ENCODE results near the gene NFATC4. TPM values are rescaled to one million over a fixed set of nuclear protein-coding genes. Genes with fewer than 3 reads are reported as not detected.

Gene NFATC4
- total and polyA plus RNA-seq, 7 donors, result 10.4 to 120 (median 45.1) TPM

DNA sequence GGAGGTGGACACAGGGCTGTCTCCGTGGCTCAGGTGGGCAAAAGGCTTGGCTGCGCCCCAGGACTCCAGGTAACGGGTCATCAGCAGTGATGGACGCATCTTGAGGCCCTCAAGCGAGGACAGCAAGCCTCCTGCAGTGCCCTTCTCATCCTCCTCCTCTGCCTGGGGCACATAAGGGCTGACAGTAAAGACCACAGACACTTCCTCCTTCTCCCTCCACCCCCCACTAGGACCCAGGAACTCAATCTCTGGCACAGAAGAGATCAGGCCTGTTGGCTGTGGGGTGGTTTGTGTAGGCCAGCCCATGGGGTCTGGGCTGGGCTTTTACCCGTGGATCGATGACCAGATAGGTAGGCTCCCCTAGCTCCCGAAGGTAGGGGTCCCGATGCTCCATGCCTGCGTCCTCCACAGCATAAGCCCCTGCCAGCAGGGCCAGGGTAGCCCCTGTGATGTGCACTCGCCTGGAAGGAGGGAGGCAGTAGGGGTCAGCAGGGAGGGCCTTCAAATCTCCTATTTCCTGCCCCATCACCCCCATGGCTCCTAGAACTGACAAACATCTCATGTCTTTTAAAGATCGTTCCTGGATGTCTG, 38.8 kb upstream of the NFATC4 start:
- intact Hi-C loops (cut with DNase I), result no loop called here
- 90 to 91% methylated on average over 12 of the region's 12 CpGs for WGBS, 2 donors
- H3K4me1 ChIP-seq, result peaks cover 0 to 25% (median 21%) of the 10 kb centered on the region in 4 donors
- DNase-seq, result no peak
- peaks cover 0 to 28% (median 17%) of the 10 kb centered on the region in 3 donors for H3K27me3 ChIP-seq
- H3K36me3 ChIP-seq, result no peaks in the 10 kb centered on the region
- H3K9me3 ChIP-seq, result no peaks in the 10 kb centered on the region
- no peak overlapping the region for H3K27ac ChIP-seq
- TF ChIP-seq POLR2AphosphoS5 (IDR thresholded peaks at IDR 0.05), result no peak
- no peak for TF ChIP-seq POLR2A (IDR thresholded peaks at IDR 0.05)
- TF ChIP-seq, protein P1, sequence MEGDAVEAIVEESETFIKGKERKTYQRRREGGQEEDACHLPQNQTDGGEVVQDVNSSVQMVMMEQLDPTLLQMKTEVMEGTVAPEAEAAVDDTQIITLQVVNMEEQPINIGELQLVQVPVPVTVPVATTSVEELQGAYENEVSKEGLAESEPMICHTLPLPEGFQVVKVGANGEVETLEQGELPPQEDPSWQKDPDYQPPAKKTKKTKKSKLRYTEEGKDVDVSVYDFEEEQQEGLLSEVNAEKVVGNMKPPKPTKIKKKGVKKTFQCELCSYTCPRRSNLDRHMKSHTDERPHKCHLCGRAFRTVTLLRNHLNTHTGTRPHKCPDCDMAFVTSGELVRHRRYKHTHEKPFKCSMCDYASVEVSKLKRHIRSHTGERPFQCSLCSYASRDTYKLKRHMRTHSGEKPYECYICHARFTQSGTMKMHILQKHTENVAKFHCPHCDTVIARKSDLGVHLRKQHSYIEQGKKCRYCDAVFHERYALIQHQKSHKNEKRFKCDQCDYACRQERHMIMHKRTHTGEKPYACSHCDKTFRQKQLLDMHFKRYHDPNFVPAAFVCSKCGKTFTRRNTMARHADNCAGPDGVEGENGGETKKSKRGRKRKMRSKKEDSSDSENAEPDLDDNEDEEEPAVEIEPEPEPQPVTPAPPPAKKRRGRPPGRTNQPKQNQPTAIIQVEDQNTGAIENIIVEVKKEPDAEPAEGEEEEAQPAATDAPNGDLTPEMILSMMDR (IDR thresholded peaks at IDR 0.05), result no peak
- no peak for TF ChIP-seq EP300 (IDR thresholded peaks at IDR 0.05)
- H3K4me3 ChIP-seq, result no peak overlapping the region

DNA sequence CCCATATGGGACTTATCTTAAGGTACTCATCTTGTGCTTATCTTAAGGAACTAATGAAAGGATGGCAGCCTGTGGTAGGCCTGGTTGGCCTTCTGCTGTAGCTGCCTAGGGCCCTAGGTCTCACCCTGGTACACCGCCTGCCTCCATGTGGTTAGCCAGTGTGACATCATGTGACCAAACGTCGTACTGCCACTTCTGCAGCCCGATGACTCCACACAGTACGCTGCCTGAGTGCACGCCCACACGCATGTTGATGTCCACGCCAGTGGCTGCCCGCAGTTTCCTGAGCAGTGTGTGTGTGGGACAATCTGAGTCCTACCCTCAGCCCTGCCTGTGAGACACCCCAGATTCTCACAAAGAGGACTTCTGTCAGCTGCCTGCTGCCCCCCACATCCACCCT, 38.2 kb upstream of the NFATC4 start:
- DNase-seq, result peak; percentile 76
- intact Hi-C loops (cut with DNase I), result loop anchor here (5.0 to 10.0 kb wide), 2 partner anchors 83 to 345 kb away; no protein-coding TSS in a partner anchor

DNA sequence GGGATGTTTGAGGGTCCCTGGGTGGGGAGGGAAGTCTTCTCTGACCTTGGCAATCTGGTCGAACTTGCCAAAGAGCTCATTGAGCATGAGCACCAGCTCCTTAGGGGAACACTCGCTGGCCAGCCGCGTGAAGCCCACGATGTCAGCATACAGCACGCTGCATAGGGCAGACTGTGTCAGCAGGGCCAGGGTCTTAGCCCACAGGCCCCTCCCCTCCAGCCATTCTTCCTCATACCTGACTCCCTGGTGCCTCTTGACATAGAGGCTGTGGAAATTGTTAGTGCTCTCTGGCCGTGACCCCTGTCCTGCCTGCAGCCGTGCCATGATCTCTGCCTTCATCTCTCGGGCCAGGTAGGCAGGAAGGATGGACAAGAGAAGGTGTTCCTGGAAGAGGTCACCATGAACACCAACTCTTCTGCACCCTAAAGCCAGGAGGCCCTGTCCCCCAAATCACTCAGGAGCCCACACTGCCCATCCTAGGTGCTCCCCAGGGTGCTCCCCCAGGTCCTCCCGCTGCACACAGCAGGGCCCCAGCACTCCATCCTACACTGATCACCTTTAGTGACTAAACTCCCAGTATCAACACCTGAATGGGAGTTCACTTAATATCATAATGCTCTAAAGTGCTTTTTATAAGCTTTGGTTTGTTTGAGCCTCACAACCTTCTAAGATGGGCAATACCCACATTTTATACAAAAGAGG, 36.9 kb upstream of the NFATC4 start:
- Histone ChIP-seq H3K4me3 (no peak overlapping the region), H3K36me3 (no peaks in the 10 kb centered on the region), H3K4me1 (peaks cover 0 to 36% (median 31%) of the 10 kb centered on the region in 4 donors), H3K27ac (no peak overlapping the region), H3K27me3 (peaks cover 8 to 48% (median 36%) of the 10 kb centered on the region in 3 donors), H3K9me3 (no peaks in the 10 kb centered on the region)
- intact Hi-C loops (cut with DNase I), result loop anchor here (5.0 to 10.0 kb wide), 2 partner anchors 81 to 344 kb away; no protein-coding TSS in a partner anchor
- DNase-seq, result no peak
- no peak for TF ChIP-seq EP300 (IDR thresholded peaks at IDR 0.05)
- TF ChIP-seq, protein P1 (IDR thresholded peaks at IDR 0.05), result no peak
- no peak for TF ChIP-seq POLR2A (IDR thresholded peaks at IDR 0.05)
- TF ChIP-seq POLR2AphosphoS5 (IDR thresholded peaks at IDR 0.05), result no peak
- WGBS, 2 donors, result 87 to 95% methylated on average over 10 of the region's 10 CpGs

More for the DNA sequence above, 38.2 kb upstream of the NFATC4 start:
- WGBS, 2 donors, result 63 to 66% methylated on average over 9 of the region's 9 CpGs
- no peak overlapping the region for H3K27ac ChIP-seq
- no peak for TF ChIP-seq EP300 (IDR thresholded peaks at IDR 0.05)
- TF ChIP-seq POLR2AphosphoS5 (IDR thresholded peaks at IDR 0.05), result peak in 1 of 4 donors; percentile 30
- H3K9me3 ChIP-seq, result no peaks in the 10 kb centered on the region
- no peaks in the 10 kb centered on the region for H3K36me3 ChIP-seq
- peaks cover 6 to 34% (median 22%) of the 10 kb centered on the region in 3 donors for H3K27me3 ChIP-seq
- H3K4me3 ChIP-seq, result no peak overlapping the region
- peaks cover 0 to 31% (median 27%) of the 10 kb centered on the region in 4 donors for H3K4me1 ChIP-seq

DNA sequence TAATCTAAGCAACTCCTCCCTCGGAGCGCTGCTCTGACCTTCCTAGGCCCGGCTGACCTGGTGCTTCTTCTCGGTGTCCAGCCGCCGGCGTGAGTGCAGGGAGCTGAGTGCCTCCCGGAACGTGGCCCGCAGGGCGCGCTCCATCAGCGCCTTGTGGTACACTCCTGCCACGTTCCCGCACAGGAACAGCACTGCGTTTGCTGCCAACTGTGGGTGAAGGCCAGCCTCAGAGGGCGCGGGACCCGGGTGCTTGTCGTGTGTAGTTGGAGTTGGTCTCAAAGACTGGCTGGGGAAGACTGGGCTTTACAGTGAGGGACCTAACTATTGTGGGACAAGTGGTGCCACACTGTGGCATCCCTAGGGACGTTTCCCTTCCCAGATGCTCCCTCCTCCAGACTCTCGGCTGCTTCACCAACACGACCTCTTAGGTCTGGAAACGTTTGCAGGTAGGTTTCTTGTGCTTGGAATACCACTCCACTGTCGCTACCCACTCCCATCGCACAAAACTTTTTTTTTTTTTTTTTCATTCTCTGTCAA, 36.2 kb upstream of the NFATC4 start:
- Histone ChIP-seq H3K27ac (no peak overlapping the region), H3K27me3 (peaks cover 8 to 52% (median 43%) of the 10 kb centered on the region in 3 donors), H3K4me3 (peak overlapping the region in 1 of 4 donors; percentile 19), H3K4me1 (peaks cover 0 to 36% (median 31%) of the 10 kb centered on the region in 4 donors), H3K9me3 (no peaks in the 10 kb centered on the region), H3K36me3 (no peaks in the 10 kb centered on the region)
- 49 to 64% methylated on average over 26 of the region's 26 CpGs for WGBS, 2 donors
- TF ChIP-seq EP300 (IDR thresholded peaks at IDR 0.05) (no peak), POLR2AphosphoS5 (IDR thresholded peaks at IDR 0.05) (no peak), POLR2A (IDR thresholded peaks at IDR 0.05) (no peak)
- TF ChIP-seq, protein P1 (IDR thresholded peaks at IDR 0.05), result no peak
- no peak for DNase-seq
- intact Hi-C loops (cut with DNase I), result loop anchor here (1.0 to 10.0 kb wide), 3 partner anchors 81 to 343 kb away; no protein-coding TSS in a partner anchor

All from sigmoid colon (tissue), 7 donors.